IMR-90 (cell line): ENCODE measurements around the gene FAM217B. TPM values are rescaled to one million over a fixed set of nuclear protein-coding genes. Genes with fewer than 3 reads are reported as not detected.

Source experiments
- ATAC-seq: fragments of 200-7000 bp; cut with Tn5 transposase; 2 replicates; pipeline ENCODE4 v1.9.1; 2020; ENCODE audit warnings: low read depth, mild to moderate bottlenecking, moderate library complexity
- BruUV-seq: library from RNA; stranded (reverse); fragments of 400-500 nt; replicated peaks from 2 replicates; lab custom pipeline; 2021; lab: Mats Ljungman, UMichigan
- CTCF ChIA-PET: fragments of 300-600 bp; formaldehyde crosslinking; extraction: SDS; loops from one replicate; lab custom pipeline; 2021; ENCODE audit warnings: antibody characterized with exemption; lab: Yijun Ruan, JAX
- POLR2A ChIA-PET: fragments of 300-600 bp; sonication (Branson Sonifier 250); formaldehyde crosslinking; loops from one replicate; lab custom pipeline; 2022; ENCODE audit warnings: antibody characterized with exemption; ENCODE audit not compliant: unreplicated experiment; lab: Charles Lee
- DNase-seq: peaks from one replicate; pipeline ENCODE4 v3.0.0; 2013
- H2AFZ ChIP-seq: replicated peaks from 2 replicates; pipeline ENCODE3; 2013; ENCODE audit warnings: low read length, mild to moderate bottlenecking; ENCODE audit not compliant: poor library complexity
- H2AK5ac ChIP-seq: 2 replicates; pipeline ENCODE4 v1.6.1; 2013; ENCODE audit warnings: low read depth, low read length, inconsistent platforms
- H2AK9ac ChIP-seq: replicated peaks from 2 replicates; pipeline ENCODE3; 2013; ENCODE audit warnings: mild to moderate bottlenecking, low read depth, low read length, moderate library complexity; ENCODE audit not compliant: poor library complexity
- H2BK120ac ChIP-seq: 2 replicates; pipeline ENCODE4 v1.6.1; 2013; ENCODE audit warnings: low read depth, low read length, inconsistent platforms
- H2BK15ac ChIP-seq: 3 replicates; pipeline ENCODE4 v1.6.1; 2013; ENCODE audit warnings: low read depth, low read length, inconsistent platforms
- H2BK20ac ChIP-seq: 2 replicates; pipeline ENCODE4 v1.6.1; 2013; ENCODE audit warnings: low read depth, mild to moderate bottlenecking, inconsistent platforms, low read length, moderate library complexity
- H2BK5ac ChIP-seq: 2 replicates; pipeline ENCODE4 v1.6.1; 2013; ENCODE audit warnings: mild to moderate bottlenecking, low read depth, low read length, inconsistent platforms; ENCODE audit not compliant: poor library complexity, severe bottlenecking
- H3K14ac ChIP-seq: replicated peaks from 2 replicates; pipeline ENCODE4 v1.6.1; 2013; ENCODE audit warnings: low read depth, low read length, inconsistent platforms
- H3K18ac ChIP-seq: 2 replicates; pipeline ENCODE4 v1.6.1; 2013; ENCODE audit warnings: low read depth, low read length, control low read depth
- H3K23ac ChIP-seq: 2 replicates; pipeline ENCODE4 v1.6.1; 2013; ENCODE audit warnings: low read depth, low read length, inconsistent platforms
- H3K27ac ChIP-seq: 2 replicates; pipeline ENCODE4 v1.5.1; 2013; ENCODE audit warnings: mild to moderate bottlenecking, control low read depth, low read length; ENCODE audit not compliant: insufficient read depth
- H3K27me3 ChIP-seq: 2 replicates; pipeline ENCODE4 v1.6.1; 2013; ENCODE audit warnings: low read length; ENCODE audit not compliant: control insufficient read depth, insufficient read depth
- H3K36me3 ChIP-seq: 2 replicates; pipeline ENCODE4 v1.6.1; 2013; ENCODE audit warnings: low read length, mixed read lengths; ENCODE audit not compliant: control insufficient read depth, insufficient read depth
- H3K4ac ChIP-seq: 2 replicates; pipeline ENCODE4 v1.6.1; 2013; ENCODE audit warnings: low read depth, low read length, inconsistent platforms
- H3K4me1 ChIP-seq: 2 replicates; pipeline ENCODE4 v1.6.1; 2013; ENCODE audit warnings: low read length, mixed read lengths; ENCODE audit not compliant: control insufficient read depth, insufficient read depth
- H3K4me2 ChIP-seq: 2 replicates; pipeline ENCODE4 v1.6.1; 2013; ENCODE audit warnings: low read depth, mild to moderate bottlenecking, control low read depth, low read length, moderate library complexity
- H3K4me3 ChIP-seq: 2 replicates; pipeline ENCODE4 v1.5.1; 2013; ENCODE audit warnings: low read depth, mild to moderate bottlenecking, control low read depth, low read length, moderate library complexity; ENCODE audit not compliant: insufficient read depth
- H3K56ac ChIP-seq: 2 replicates; pipeline ENCODE4 v1.6.1; 2013; ENCODE audit warnings: low read length, inconsistent platforms; ENCODE audit not compliant: insufficient read depth; ENCODE audit errors: extremely low read depth
- H3K79me1 ChIP-seq, 2 experiments: 2 replicates each; pipeline ENCODE4 v1.6.1; 2013; ENCODE audit warnings: low read length in 2 of 2, inconsistent platforms in 1 of 2, low read depth in 1 of 2
- H3K9ac ChIP-seq: 2 replicates; pipeline ENCODE4 v1.6.1; 2013; ENCODE audit warnings: low read depth, low read length, control low read depth
- H3K9me1 ChIP-seq: 2 replicates; pipeline ENCODE4 v1.6.1; 2013; ENCODE audit warnings: low read length, inconsistent platforms; ENCODE audit not compliant: insufficient read depth
- H3K9me3 ChIP-seq: 2 replicates; pipeline ENCODE4 v1.6.1; 2013; ENCODE audit warnings: low read length; ENCODE audit not compliant: control insufficient read depth, insufficient read depth
- H4K20me1 ChIP-seq: 2 replicates; pipeline ENCODE4 v1.6.1; 2013; ENCODE audit warnings: low read length, inconsistent platforms; ENCODE audit not compliant: insufficient read depth
- H4K5ac ChIP-seq: 2 replicates; pipeline ENCODE4 v1.6.1; 2013; ENCODE audit warnings: mild to moderate bottlenecking, low read depth, low read length, control low read depth
- H4K8ac ChIP-seq, 2 experiments: 2 replicates each; pipeline ENCODE4 v1.6.1; 2013; ENCODE audit warnings: low read depth in 2 of 2, low read length in 2 of 2, control low read depth in 1 of 2, inconsistent platforms in 1 of 2
- H4K91ac ChIP-seq: 2 replicates; pipeline ENCODE4 v1.6.1; 2013; ENCODE audit warnings: low read depth, low read length, inconsistent platforms; ENCODE audit not compliant: insufficient read depth
- FOS ChIP-seq: fragments of 150-350 bp; IDR thresholded peaks from 2 replicates; pipeline ENCODE4 v1.6.1; 2016; ENCODE audit warnings: low read depth, low read length
- MAFK ChIP-seq: IDR thresholded peaks from 2 replicates; pipeline ENCODE4 v1.6.1; 2012; ENCODE audit warnings: low read depth, low read length, improper control_type of control experiment
- RAD21 ChIP-seq: IDR thresholded peaks from 2 replicates; pipeline ENCODE4 v1.6.1; 2012; ENCODE audit warnings: low read length, improper control_type of control experiment
- RCOR1 ChIP-seq: IDR thresholded peaks from 2 replicates; pipeline ENCODE4 v1.6.1; 2012; ENCODE audit warnings: mild to moderate bottlenecking, low read length, improper control_type of control experiment; ENCODE audit not compliant: insufficient replicate concordance
- SMC3 ChIP-seq: fragments of 150-350 bp; IDR thresholded peaks from 2 replicates; pipeline ENCODE4 v1.6.1; 2016; ENCODE audit warnings: low read depth, mild to moderate bottlenecking, antibody characterized with exemption, low read length, moderate library complexity
- WGBS, 2 experiments: methylation state at CpG; one replicate each; pipeline versions ENCODE4 v1.1.5 to v1.1.7; 2013; ENCODE audit warnings: missing lambda C conversion rate in 2 of 2; ENCODE audit not compliant: insufficient read length in 1 of 2; ENCODE audit errors: extremely low coverage in 2 of 2; 5-methylcytosine and 5-hydroxymethylcytosine counted together
- dilution Hi-C: fragments of 300-500 bp; cut with HindIII; formaldehyde crosslinking; loops from one replicate; pipeline ENCODE4 v1.14.3; 2018; ENCODE audit warnings: low sequenced_read_pairs; ENCODE audit not compliant: unreplicated experiment
- in situ Hi-C: fragments of 300-500 bp; cut with MboI; formaldehyde crosslinking; loops from 3 replicates; pipeline ENCODE4 v1.14.3; 2019; ENCODE audit warnings: low sequenced_read_pairs, inconsistent platforms, mixed read lengths
- intact Hi-C: fragments of 100-400 bp; cut with micrococcal nuclease; formaldehyde crosslinking; loops from 2 replicates; pipeline ENCODE4 v1.10.0; 2022
- polyA plus RNA-seq, 3 experiments: library from polyadenylated mRNA; depleted of rRNA; stranded (reverse); fragments of >200 nt; gene quantifications; 2 replicates each; pipeline ENCODE4 v1.2.3, GENCODE V29; 2012; ENCODE audit warnings: low replicate concordance in 1 of 3
- total RNA-seq: library from RNA; depleted of rRNA; stranded (reverse); fragments of >200 nt; gene quantifications from 2 replicates; pipeline ENCODE4 v1.2.3, GENCODE V29; 2012

FAM217B gene
- total and polyA plus RNA-seq, 2 of the 4 experiments (the other 2 are of a cell fraction), result 3.0 to 3.9 TPM

DNA sequence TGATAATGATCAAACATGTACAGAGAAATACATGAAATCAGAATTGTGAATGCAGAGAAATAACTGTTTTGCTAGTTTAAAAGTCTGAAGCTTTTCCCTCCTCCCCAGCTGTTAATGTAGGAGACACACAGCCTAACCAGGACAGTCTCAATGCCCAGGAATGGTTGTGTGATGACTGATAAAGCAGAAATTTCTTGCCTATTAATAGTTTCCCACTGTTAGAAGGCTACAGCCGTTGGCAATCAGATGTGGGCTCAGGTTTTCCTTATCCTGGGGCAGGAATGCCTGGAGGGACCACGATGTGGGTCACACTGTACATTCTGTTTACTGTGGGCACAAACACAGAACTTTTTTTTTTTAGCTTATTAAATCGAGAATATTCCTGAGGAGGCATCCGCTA is 2.0 kb upstream of the FAM217B start:
- no peak overlapping the region for H3K23ac ChIP-seq
- no peaks in the 10 kb centered on the region for H3K27me3 ChIP-seq
- H3K79me1 ChIP-seq, result peaks cover 10 to 16% of the 10 kb centered on the region in 2 experiments
- peak; percentile 68 for DNase-seq
- no peak overlapping the region for H3K27ac ChIP-seq
- no peak overlapping the region for H3K4ac ChIP-seq
- intact Hi-C loops (no loop called here), in situ Hi-C loops (no loop called here), dilution Hi-C loops (no loop called here)
- peak overlapping the region; percentile 88 for H3K4me2 ChIP-seq
- no peak overlapping the region for H4K91ac ChIP-seq
- H4K5ac ChIP-seq, result no peak overlapping the region
- no peak overlapping the region for H2AK5ac ChIP-seq
- ATAC-seq, result no peak
- peaks cover 13% of the 10 kb centered on the region for H4K20me1 ChIP-seq
- no peaks in the 10 kb centered on the region for H3K36me3 ChIP-seq
- H2BK20ac ChIP-seq, result no peak overlapping the region
- H3K9me3 ChIP-seq, result no peaks in the 10 kb centered on the region
- H3K9ac ChIP-seq, result peak overlapping the region; percentile 3; the same call in 1 of the 2 replicates
- ChIA-PET CTCF (interaction anchor here (2.7 kb wide), 1 partner anchor 11 kb away, joined by 5 read pairs; no protein-coding TSS in a partner anchor), POLR2A (no interaction called here)
- no peak overlapping the region; the same call in 1 of the 2 replicates for H3K4me3 ChIP-seq
- no peak overlapping the region for H3K56ac ChIP-seq
- H3K14ac ChIP-seq, result no peak overlapping the region
- no peak overlapping the region for H2AFZ ChIP-seq
- no peak overlapping the region for H3K18ac ChIP-seq
- no peak; the same call in 1 of the 2 replicates for TF ChIP-seq FOS
- TF ChIP-seq MAFK, result no peak
- TF ChIP-seq RCOR1, result no peak
- no peak for TF ChIP-seq RAD21
- TF ChIP-seq SMC3, result no peak
- H2BK15ac ChIP-seq, result no peak overlapping the region
- H2AK9ac ChIP-seq, result no peak overlapping the region
- BruUV-seq, result no TSS peak
- 20% methylated on average over 1 of the region's 4 CpGs; no CpG with 5 or more reads in 1 of the 2 experiments for WGBS, 2 experiments
- H4K8ac ChIP-seq, result no peak overlapping the region
- peak overlapping the region; percentile 37 for H2BK5ac ChIP-seq
- H3K4me1 ChIP-seq, result peaks cover 9% of the 10 kb centered on the region
- H3K9me1 ChIP-seq, result no peaks in the 10 kb centered on the region
- H2BK120ac ChIP-seq, result no peak overlapping the region
